GM18867 (cell line): ENCODE measurements around the gene DUT.

ENCODE experiments used
- ATAC-seq: cut with Tn5 transposase; IDR thresholded peaks from one replicate; pipeline ENCODE4 v1.9.1; 2021; ENCODE audit warnings: mild to moderate bottlenecking, moderate library complexity; ENCODE audit not compliant: unreplicated experiment

The DUT gene

DNA sequence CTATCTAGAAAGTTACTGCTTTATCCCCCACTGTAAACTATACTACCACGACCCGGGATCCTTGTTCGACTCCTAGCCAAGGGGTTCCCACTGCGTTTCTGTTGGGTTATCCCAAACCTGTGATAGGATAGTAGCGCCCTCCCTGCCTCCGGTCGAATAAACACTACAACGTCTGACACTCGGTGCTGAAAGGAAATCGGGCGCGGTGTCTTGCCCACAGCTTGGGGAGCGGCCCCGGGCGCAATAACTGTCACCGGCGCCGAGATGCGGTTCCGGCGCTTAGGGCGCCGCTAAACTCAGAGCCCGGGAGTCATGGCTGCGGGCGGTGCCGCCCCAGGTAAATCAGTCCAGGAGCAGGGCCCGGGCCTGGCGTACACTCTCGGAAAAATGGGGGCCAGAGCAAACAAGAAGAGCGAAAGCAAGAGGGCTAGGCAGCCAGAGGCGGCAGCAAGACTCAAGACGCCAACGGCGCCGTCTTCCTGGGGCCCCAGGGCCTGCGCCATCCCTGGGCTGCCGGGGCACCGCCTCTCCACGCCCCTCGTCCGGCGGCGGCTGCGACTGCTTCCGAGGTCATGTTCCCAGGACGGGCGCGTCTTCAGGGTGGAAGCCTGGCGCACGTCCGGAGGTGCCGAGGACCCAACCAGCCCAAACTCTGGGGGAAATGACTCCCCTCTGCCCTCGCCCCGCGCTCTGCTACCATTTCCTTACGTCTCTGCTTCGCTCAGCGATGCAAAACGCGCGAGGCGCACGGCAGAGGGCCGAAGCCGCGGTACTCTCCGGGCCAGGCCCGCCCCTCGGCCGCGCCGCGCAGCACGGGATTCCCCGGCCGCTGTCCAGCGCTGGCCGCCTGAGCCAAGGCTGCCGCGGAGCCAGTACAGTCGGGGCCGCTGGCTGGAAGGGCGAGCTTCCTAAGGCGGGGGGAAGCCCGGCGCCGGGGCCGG is at the start of gene DUT:
DUT (plus strand) TSS at position 575 of the 941 bp plus-strand sequence; CDS start at position 662, 87 bp downstream.
- ATAC-seq = peak; percentile 90

GRCh38 chr15:48281674-48282073 is 49.6 kb upstream of the DUT start:
- no peak for ATAC-seq

DNA sequence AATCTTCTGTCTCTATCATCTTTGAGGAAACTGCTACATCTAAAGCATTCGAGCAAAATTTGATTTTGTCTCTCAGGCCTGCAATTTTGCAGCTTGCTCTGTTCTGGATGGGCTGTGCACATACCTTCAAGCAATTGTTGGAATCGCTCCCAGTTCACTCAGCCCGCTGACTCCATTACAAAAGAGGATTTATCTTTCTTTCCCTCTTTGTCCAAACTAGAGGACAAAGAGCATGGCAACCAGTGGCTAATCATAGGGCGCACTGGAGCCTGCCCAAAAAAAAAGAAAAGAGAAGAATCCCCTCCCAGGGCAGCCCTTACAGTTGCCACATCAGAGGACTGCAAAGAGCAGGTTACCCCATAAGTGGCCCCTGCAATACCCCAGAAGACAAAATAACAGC is 49.0 kb upstream of the DUT start:
- no peak for ATAC-seq

- no peak for ATAC-seq
These were observed 47.7 kb upstream of the DUT start for GRCh38 chr15:48283396-48284145.

DNA sequence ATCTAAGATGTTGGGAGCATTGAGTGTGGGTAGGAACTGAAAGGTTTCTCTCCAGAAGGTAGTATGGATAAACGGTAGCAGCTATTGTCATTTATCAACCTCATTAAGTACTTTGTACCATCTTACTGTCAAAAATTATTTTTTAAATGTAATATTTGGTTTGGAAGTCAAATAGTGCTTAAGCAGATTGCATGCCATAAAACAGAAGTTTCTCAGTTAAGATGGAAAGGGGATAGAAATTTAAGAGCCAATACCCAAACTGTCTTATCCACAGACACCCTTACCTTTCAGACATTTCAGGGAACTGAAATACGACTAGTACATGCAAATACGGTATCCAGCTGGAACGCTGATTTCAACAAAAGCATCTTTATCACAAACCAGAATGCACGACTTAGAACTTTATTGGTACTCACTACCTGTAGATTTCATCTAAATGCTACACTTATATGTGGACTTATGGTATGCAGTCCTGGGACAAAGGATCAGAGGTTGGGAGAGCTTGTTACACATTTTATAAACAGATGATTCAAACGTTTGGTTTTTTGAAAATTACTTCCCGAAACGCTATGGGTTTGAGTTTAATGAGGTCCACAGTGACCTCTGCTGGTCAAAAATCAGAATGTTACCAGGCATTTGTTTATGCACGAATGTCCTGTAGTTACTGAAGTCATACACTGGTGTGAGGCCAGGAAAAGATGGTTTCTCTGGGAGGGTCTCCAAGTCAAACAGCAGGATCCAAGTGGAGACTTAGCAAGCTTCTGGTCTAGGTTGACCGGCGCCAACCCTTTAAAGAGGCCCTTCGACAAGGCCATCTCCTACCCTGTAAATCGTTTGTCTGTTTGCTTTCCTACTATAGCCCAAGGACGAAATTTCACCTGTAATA is 45.7 kb upstream of the DUT start:
- peak; percentile 84 for ATAC-seq

DNA sequence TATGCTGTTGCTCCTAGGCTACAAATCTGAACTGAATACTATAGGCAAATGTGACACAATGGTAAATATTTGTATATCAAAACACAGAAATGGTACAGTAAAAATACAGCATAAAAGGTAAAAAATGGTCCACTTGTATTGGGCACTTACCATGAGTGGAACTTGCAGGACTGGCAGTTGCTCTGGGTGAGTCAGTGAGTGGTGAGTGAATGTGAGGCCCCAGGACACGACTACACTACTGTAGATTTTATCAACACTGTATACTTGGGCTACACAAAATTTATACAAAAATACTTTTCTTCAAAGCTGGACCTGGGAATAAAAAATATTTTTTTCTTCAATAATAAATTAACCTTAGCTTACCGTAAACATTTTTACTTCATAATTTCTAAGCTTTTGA is 41.6 kb upstream of the DUT start:
- no peak for ATAC-seq

DNA sequence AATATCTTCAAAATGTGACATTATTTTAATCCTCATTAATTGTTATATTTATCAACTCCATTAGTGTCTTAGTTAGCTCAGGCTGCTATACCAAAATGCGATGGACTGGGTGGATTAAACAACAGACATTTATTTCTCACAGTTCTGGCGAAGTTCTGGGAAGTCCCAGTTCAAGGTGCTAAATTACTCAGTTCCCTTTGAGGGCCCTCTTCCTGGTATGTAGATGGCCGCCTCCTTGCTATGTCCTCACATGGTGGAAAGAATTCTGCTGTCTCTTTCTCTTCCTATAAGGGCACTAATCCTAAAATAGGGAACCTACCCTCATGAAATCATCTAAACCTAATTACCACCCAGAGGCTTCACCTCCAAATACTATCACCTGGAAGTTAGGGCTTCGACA is 38.8 kb upstream of the DUT start:
- no peak for ATAC-seq

DNA sequence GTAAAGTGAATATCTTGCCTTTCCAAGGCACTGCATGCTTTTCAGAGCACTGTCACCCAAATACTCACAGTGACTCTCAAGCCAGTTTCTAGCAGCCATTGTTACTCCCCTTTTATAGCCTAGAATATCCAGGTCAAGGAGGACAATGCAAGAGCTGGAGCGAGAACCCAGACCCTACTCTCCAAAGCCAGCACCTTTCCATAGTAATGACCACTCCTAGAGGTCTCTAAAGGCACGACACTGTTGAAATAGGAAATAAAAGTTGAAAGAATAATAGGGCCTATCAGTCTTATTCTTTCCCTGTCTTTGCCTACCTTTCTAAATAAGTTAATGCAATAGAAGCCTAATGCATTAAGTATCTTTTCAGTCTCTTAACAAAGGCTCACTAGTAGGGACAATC is 33.6 kb upstream of the DUT start:
- no peak for ATAC-seq

GRCh38 chr15:48298914-48299313 is 32.3 kb upstream of the DUT start:
- ATAC-seq = no peak

DNA sequence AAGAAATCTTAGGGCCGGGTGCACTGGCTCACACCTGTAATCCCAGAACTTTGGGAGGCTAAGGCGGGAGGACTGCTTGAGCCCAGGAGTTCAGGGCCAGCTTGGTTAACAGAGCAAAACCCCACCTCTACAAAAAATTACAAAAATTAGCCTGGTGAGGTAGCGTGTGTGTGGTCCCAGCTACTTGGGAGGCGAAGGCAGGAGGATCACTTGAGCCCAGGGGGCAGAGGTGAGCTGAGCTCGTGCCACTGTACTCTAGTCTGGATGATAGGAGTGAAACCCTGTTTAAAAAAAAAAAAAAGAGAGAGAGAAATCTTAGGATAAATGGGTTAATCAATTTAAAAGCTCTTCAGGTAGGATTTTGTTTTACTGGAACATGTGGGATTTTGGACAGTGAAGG is 31.2 kb upstream of the DUT start:
- no peak for ATAC-seq

DNA sequence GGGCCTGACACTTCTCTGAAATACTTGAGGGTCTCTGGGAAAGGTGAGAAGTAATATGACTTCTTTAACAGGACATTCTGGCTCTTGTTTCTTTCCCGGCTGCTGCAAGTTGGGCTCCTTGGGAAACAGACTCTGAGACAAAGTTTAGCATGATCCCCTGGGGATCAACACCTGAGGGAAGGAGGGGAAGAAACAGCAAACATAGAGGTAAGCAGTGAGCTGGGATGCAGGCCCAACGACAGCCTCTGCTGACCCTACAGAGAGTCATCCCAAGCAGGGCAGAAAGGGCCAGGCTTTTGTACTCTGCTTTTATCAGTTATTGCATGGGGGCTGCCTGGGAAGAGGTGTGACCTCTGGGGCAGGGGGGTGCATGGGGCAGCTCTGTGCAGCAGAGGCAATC is 26.8 kb upstream of the DUT start:
- ATAC-seq = no peak

DNA sequence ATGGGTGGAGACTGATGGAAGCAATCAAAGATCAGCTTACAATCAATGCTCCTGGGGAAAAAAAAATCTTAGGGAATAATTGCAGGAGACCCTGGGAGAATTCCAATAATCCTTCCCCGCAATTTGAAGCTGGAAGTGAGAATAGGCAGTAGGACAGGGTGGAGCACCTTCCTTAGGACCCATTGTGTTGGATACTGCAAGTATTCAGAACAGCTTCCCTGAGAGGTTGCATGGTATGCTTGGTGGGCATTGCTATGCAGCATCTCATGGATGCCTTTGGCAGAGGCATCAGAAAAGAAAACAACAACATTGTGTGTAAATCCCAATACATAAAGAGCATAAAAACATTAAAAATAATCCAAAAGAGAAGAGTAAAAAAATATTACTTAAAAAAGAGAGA is 24.6 kb upstream of the DUT start:
- ATAC-seq = no peak

- no peak for ATAC-seq
These were observed 23.6 kb upstream of the DUT start for GRCh38 chr15:48307586-48307985.

DNA sequence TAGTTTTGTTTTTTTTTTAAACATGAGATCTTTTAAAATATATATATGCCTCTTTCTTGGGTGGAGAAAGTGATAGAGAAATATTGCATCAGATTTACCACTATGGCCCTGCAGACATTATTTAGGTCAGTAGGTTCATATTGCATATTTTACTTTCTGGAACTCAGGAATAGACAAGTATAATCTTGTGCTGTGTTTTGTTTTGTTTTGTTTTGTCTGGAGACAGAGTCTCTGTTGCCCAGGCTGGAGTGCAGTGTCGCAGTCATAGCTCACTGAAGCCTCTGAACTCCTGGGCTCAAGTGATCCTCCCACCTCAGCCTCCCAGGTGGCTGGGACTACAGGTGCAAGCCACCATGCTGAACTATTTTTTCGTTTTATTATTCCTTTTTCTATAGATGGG is 21.5 kb upstream of the DUT start:
- no peak for ATAC-seq

DNA sequence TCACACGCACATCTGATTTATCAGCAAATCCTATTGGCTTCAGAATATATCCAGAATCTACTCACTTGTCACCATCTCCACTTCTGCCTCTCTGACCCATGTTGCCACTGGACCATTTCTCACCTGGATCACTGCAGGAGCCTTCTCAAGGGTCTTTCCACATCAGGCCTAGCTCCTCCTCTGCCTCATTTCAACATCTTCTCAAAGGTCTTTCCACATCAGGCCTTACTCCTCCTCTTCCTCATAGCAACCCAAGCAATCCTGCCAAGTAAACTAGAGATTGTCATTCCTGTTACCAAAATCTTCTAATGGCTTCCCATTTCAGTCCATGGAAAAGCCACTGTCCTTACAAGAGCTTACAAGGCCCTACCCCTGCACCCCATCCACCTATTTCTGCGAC is 18.0 kb upstream of the DUT start:
- no peak for ATAC-seq

DNA sequence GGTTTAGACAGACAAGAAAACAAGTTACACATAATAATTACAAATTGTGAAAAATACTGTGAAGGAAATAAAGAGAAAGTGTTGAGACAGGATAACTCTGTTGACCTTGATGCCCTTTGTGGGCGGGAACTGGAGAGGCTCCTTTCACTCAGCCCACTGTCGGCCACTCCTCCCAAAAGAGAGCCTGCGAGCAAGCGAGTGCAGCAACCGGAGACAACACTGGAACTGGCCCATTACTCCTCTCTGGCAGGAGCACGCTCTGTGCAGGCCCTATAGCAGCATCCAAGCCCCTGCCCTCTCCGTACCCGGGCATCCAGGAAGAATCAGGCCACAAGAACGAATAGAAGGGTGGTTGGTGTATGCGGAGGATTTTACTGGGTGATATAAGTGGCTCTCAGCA is 16.2 kb upstream of the DUT start:
- ATAC-seq = no peak

- no peak for ATAC-seq
These were observed 14.0 kb upstream of the DUT start for GRCh38 chr15:48317221-48317620.

DNA sequence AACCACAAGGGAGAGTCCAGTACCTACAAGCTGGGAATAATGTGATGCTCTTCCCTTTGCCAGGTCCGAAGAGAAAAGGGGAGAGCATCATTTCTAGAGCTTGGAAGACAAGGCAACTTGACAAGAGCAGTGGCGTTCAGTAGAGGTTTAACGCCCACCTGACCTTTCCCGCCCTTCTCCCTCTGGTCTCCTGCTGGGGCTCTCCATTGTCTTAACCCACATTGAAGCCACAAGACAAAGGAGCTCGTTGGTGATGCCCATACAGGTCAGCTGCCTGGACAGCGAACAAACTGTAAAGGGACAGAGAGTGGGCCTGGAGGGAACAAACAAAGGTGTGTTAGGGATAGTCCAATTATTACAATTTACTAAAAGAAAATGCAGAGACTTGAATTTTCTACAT is 13.1 kb upstream of the DUT start:
- ATAC-seq = no peak

DNA sequence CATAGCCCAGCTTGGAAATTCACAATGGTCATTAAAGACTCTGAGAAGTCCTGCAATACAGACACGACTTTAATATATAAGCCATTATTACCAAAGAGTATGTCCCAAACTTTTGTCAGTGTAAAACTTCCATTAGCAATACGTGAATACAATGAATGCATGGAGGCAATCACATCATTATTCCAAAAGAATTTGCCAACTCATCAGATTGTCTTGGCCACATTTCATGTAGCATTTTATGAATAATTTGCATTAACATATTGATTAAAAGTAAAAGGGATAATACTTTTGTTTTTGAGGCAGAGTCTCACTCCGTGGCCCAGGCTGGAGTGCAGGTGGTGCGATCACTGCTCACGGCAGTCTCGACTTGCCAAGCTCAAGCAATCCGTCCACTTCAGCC is 7.9 kb upstream of the DUT start:
- no peak for ATAC-seq

DNA sequence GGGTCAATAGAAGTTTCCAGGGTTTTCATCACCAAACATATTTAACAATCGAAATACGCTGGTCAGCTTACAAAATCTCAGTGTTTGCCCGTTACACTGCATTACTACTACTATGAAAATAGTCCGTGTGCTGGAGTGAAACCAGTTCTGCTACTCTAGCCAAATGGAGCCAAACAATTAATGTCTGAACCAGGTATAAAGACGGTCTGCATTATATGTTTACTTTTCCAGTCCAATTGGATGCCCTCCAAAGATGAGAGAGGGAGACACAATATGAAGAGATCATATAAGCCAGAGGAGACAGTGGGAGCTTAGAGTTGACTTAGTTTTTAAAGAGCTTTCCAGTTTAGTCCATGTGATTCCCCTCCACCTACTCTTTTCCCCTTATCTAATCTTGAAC is 6.3 kb upstream of the DUT start:
- ATAC-seq = no peak

DNA sequence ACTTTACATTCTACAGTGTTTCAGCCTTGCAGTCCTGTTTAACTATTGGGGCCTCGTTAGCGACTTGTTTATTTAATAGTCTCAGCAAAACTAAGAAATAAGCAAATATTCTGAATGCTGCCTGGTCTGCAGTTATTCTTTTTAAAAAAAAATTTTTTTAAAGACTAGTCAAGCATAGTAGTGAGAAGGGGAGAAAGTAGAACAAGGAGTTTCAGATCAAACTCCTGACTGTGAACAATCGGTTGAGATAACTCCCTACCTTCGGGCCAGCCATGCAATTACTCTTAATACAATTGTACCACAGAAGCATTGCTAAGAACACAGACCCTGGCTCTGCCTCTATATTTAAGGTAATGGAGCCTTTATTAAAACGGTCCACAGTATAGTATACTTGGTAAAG is 5.8 kb upstream of the DUT start:
- ATAC-seq = no peak
